C4-2B (cell line): ENCODE results near the gene NALCN.
"Not testable (repeated sequence)": the region's sequence is repeated elsewhere in the genome, so short reads cannot be mapped to it uniquely, and the experiment has no call there.

ENCODE experiments used
- H3K27ac ChIP-seq: fragments of 450-650 bp; 2 replicates; pipeline ENCODE4 v1.5.1; 2017
- ZFX ChIP-seq: fragments of 450-650 bp; IDR thresholded peaks from 2 replicates; pipeline ENCODE4 v1.6.1; 2017
- TF ChIP-seq, protein P1 (sequence below): fragments of 450-650 bp; conservative IDR thresholded peaks from 2 replicates; pipeline ENCODE4 v1.5.1; 2017; ENCODE audit warnings: mild to moderate bottlenecking

NALCN gene

DNA sequence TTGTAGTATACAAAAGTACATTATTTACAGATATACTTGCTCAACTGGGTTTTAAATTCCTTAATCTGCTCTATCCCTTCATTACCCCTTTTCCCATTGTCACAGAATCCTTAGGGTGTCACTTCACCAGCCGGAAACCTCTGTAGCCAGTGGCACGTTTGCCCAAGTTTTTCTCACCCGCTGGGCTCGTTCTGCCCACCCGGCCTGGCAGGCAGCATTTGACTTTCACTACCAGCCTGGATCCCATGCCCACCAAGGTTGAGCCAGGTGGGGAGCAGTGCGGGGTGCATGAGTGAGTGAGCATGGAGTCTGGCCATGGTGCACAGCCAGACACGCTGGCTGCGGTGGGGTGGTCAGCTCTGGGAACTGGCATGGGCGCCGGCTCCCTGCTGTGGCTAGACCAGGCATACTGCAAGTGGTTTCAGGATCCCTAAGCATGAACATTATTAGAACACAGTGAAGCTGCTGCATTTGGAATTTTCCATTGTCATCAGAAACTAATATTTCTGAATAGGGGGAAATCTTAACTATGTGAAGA is 98.3 kb downstream of the NALCN start:
- TF ChIP-seq, protein P1, sequence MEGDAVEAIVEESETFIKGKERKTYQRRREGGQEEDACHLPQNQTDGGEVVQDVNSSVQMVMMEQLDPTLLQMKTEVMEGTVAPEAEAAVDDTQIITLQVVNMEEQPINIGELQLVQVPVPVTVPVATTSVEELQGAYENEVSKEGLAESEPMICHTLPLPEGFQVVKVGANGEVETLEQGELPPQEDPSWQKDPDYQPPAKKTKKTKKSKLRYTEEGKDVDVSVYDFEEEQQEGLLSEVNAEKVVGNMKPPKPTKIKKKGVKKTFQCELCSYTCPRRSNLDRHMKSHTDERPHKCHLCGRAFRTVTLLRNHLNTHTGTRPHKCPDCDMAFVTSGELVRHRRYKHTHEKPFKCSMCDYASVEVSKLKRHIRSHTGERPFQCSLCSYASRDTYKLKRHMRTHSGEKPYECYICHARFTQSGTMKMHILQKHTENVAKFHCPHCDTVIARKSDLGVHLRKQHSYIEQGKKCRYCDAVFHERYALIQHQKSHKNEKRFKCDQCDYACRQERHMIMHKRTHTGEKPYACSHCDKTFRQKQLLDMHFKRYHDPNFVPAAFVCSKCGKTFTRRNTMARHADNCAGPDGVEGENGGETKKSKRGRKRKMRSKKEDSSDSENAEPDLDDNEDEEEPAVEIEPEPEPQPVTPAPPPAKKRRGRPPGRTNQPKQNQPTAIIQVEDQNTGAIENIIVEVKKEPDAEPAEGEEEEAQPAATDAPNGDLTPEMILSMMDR: no peak
- TF ChIP-seq ZFX: no peak
- no peak overlapping the region for H3K27ac ChIP-seq

DNA sequence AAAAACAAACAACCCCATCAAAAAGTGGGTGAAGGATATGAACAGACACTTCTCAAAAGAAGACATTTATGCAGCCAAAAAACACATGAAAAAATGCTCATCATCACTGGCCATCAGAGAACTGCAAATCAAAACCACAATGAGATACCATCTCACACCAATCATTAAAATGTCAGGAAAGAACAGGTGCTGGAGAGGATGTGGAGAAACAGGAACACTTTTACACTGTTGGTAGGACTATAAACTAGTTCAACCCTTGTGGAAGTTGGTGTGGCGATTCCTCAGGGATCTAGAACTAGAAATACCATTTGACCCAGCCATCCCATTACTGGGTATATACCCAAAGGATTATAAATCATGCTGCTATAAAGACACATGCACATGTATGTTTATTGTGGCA is 102.8 kb downstream of the NALCN start:
- not testable (repeated sequence) for H3K27ac ChIP-seq

DNA sequence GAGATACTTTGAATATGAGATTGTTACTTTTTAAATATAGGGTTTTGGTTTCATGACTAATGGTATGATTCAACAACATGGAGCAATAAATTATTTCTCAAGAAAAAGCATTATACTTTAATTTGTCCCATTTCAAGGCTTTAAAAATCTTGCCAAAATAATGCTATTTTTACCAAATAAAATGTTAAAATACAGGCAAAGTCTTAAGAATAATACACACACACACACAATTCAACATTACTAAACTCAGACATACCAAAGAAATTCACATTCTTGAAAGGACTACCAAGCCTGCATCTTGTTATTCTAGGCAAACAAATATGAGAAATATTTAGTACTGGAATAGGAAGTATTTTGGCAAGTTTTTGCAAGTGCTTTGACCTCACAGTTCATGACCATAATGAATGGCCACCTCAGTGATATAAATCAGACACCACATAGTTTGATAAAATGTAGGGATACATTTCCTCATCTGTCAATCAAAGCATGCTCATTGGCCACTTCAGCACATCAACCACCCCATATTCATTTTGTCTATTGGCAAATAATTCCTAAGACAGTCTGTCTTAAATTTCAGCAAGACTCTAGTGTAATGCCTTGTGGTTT is 107.2 kb downstream of the NALCN start:
- H3K27ac ChIP-seq: no peak overlapping the region
- TF ChIP-seq, protein P1: no peak
- no peak for TF ChIP-seq ZFX

DNA sequence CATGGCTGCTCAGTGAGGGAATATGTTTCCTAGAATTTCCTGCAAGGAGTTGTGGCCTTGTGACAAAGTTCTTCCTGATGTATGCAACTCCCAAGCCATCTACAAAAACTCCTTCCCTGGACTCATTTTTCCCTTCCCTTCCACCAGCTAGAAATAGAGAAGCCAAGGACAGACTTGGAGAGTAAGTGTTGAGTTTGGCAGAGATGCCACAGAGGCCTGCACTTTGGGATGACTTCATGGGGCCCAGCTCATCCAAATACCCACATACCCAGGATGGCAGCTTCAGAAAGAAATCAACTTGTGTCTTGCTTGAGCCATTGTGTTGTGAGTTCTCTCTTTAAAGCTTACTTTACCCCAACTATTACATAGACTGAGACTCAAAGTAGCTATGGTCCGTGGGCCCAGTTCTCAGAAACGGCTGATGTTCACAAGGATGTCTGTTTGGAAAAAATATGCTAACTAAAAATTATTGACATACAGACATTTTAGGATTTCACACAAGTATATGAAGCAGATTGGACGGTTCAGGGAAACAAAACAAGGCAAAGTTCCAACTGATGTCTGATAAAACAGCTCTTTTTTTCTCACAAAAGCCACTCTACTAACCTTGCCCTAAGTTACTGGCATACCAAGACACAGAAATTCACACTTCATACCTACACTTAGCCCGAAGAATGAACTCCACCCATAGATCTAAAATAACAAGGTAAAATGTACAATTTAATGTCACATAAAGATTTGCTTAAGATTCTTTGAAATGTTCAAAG is 107.9 kb downstream of the NALCN start:
- TF ChIP-seq, protein P1: no peak
- TF ChIP-seq ZFX: no peak
- no peak overlapping the region for H3K27ac ChIP-seq

DNA sequence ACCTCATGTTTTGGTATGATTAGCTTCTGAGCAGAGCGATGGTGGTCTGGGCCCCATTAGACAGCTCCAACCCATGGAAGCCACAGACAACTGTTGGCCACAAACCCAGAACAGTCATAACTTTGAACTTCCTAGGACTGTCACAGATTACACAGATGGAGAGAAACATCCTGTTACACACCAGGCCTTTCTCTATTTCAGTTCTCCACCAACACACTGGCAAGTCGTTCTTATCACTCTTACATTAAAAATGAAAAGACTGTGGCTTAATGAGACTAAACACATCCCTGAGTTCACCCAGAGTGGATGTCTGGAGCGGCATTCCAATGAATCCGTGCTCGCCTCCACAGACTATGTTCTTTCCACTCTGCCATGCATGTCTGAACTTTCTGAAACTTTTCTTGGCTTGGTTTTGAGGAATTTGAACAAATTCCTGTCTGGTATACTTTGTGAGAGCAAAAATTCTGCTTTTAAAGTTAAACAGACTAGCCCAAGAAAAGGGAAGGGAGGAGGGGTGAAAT is 109.1 kb downstream of the NALCN start:
- TF ChIP-seq, protein P1: no peak
- TF ChIP-seq ZFX: no peak
- H3K27ac ChIP-seq: no peak overlapping the region

DNA sequence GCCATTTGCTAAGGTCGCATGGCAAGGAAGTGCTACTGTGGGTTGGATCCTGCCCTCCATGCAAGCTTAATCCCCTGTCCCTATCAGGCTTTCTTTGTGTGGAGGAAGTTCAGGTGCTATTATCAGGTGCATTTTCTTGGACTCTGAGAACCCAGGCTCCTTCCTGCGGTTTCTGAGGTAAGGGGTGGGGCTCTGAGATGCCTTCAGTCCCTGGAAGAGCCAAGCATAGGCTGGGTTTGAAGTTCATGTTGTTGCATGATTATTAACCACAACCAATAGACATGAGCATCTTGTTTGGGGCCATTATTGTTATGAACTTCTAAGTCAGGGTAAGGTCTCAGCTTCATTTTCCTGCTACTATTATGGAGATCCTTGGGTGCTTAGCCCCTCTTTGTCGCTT is 109.5 kb downstream of the NALCN start:
- no peak overlapping the region for H3K27ac ChIP-seq
- TF ChIP-seq, protein P1: no peak
- no peak for TF ChIP-seq ZFX

DNA sequence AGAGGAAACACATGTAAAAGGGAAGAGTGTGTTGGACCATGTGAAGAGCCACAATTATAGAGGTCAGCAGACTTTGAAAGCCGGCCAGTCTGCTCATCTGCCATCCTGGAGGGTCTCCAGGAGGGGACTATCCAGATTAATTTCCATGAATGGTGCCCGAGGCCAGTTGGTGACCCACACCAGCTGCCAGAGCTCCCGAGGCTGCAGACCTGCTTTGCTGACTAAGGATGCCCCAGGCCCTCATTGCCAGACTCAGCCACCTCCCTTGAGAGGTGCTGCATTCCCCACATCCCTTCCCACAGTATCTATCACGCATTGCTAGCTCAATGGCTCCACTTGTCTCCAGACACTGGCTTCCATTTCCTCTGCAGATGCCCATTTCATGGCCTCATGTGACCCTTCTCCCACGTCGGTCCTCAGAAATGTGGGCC is 110.3 kb downstream of the NALCN start:
- no peak overlapping the region for H3K27ac ChIP-seq
- TF ChIP-seq, protein P1: no peak
- TF ChIP-seq ZFX: no peak
